ENCODE data around the gene CRMP1. TPM values are rescaled to one million over a fixed set of nuclear protein-coding genes. Genes with fewer than 3 reads are reported as not detected.

CRMP1 gene
- total and polyA plus RNA-seq, 9 of the 15 experiments (the other 6 are each of a cell fraction or from before 2014, with no cell fraction given) = 0.03 to 0.04 TPM; not detected in 7

- no peak for TF ChIP-seq ZNF740 (CRISPR knock-in tag; IDR thresholded peaks at IDR 0.05)
- TF ChIP-seq ZNF740 (tag; IDR thresholded peaks at IDR 0.05) = no peak
- no peak for TF ChIP-seq E2F6 (IDR thresholded peaks at IDR 0.05; ENCODE audit: borderline replicate concordance in 1 of 2, extremely low read depth in 1 of 2, insufficient read depth in 1 of 2, insufficient read length in 1 of 2, low read depth in 1 of 2, low read length in 1 of 2, poor library complexity in 1 of 2, severe bottlenecking in 1 of 2)
Observed at GRCh38 chr4:5887361-5888221, 5.3 kb downstream of the CRMP1 start (continued).

- no peaks in the 10 kb centered on the region for H3K9me3 ChIP-seq (replicated peaks; ENCODE audit: control insufficient read depth, insufficient read depth, low read depth, low read length)
- BruUV-seq (replicated peaks) = no TSS peak
- 3% methylated on average over 7 of the region's 8 CpGs for WGBS (ENCODE audit: insufficient coverage, low coverage, missing lambda C conversion rate)
- in situ Hi-C loops (cut with MboI) (no loop called here), intact Hi-C loops (cut with micrococcal nuclease) (no loop called here)
- FAIRE-seq = no peak
- H3K27me3 ChIP-seq (ENCODE audit: control insufficient read depth in 2 of 2, insufficient read depth in 2 of 2, low read length in 2 of 2) = peaks cover 0 to 24% of the 10 kb centered on the region in 2 experiments; a peak in 2 of 5 replicates
- no peak overlapping the region for H3K27ac ChIP-seq (ENCODE audit: extremely low read depth, low read depth, low read length)
- H3K79me2 ChIP-seq (ENCODE audit: control insufficient read depth, insufficient read depth, low read length) = no peaks in the 10 kb centered on the region
- H3K9ac ChIP-seq (ENCODE audit: insufficient read depth in 1 of 2, low read depth in 2 of 2, low read length in 2 of 2) = no peak overlapping the region
- no peaks in the 10 kb centered on the region for H3K9me1 ChIP-seq (ENCODE audit: control insufficient read depth, insufficient read depth, low read length)
- H2AFZ ChIP-seq (ENCODE audit: low read depth, low read length) = no peak overlapping the region
- H3K36me3 ChIP-seq (ENCODE audit: control insufficient read depth, insufficient read depth, low read length) = no peaks in the 10 kb centered on the region
- H3K4me2 ChIP-seq (ENCODE audit: insufficient read depth, low read length) = no peak overlapping the region
- H3K4me3 ChIP-seq = no peak overlapping the region
- no peak for DNase-seq (ENCODE audit: extremely low read depth in 1 of 4, low spot score in 3 of 4)
- no peak for ATAC-seq
- H4K20me1 ChIP-seq (replicated peaks; ENCODE audit: control insufficient read depth, insufficient read depth, low read length) = no peaks in the 10 kb centered on the region; the same call in 1 of the 2 replicates
- ChIA-PET CTCF (ENCODE audit: low intra/inter-chr PET ratio) (no interaction called here), POLR2A (no interaction called here)
- H3K4me1 ChIP-seq (replicated peaks in 1 of 2; ENCODE audit: control insufficient read depth in 2 of 2, insufficient read depth in 2 of 2, low read length in 2 of 2) = peaks cover 0 to 22% of the 10 kb centered on the region in 2 experiments; a peak in 2 of 5 replicates
- TF ChIP-seq ERF (CRISPR knock-in tag; IDR thresholded peaks at IDR 0.05) = no peak
- no peak for TF ChIP-seq ZZZ3 (IDR thresholded peaks at IDR 0.05)
- no peak for TF ChIP-seq HDAC6 (IDR thresholded peaks at IDR 0.05; ENCODE audit: low read depth, low read length)
- TF ChIP-seq NELFE (IDR thresholded peaks at IDR 0.05; ENCODE audit: insufficient read depth, insufficient read length) = no peak
- TF ChIP-seq ETV1 (tag; conservative IDR thresholded peaks at IDR 0.05; ENCODE audit: low read depth) = no peak
- TF ChIP-seq ZNF253 (CRISPR knock-in tag; conservative IDR thresholded peaks at IDR 0.05) = no peak
- no peak for TF ChIP-seq PHB (CRISPR knock-in tag; IDR thresholded peaks at IDR 0.05)
- TF ChIP-seq POLR2G (IDR thresholded peaks at IDR 0.05; ENCODE audit: low read depth, low read length) = no peak
- TF ChIP-seq CCAR2 (IDR thresholded peaks at IDR 0.05; ENCODE audit: low read depth, low read length) = no peak
- no peak for TF ChIP-seq ZNF766 (CRISPR knock-in tag; conservative IDR thresholded peaks at IDR 0.05)
- TF ChIP-seq NR3C1 (CRISPR knock-in tag; IDR thresholded peaks at IDR 0.05) = no peak
Observed at GRCh38 chr4:5887011-5887360, 5.9 kb downstream of the CRMP1 start.
